ENCODE results near the gene MON1B.

MON1B gene

GRCh38 chr16:77221482-77221881 lies 30.5 kb downstream of the MON1B start:
- no peak overlapping the region for H2BK5ac ChIP-seq (ENCODE audit: low read depth, low read length, poor library complexity, severe bottlenecking)
- H2BK120ac ChIP-seq (ENCODE audit: low read depth, low read length) = no peak overlapping the region
- WGBS = 99% methylated on average over 3 of the region's 4 CpGs
- H3K4me3 ChIP-seq (ENCODE audit: insufficient read depth in 1 of 2, low read depth in 1 of 2, low read length in 2 of 2) = no peak overlapping the region
- H2AK5ac ChIP-seq (ENCODE audit: low read length, severe bottlenecking) = no peak overlapping the region
- H3K27ac ChIP-seq (ENCODE audit: low read length, poor library complexity, severe bottlenecking) = no peak overlapping the region
- H4K91ac ChIP-seq (ENCODE audit: low read length) = no peak overlapping the region
- H2AFZ ChIP-seq (ENCODE audit: low read depth, low read length) = no peak overlapping the region
- no peak overlapping the region for H3K4me2 ChIP-seq (ENCODE audit: low read length, poor library complexity, severe bottlenecking)
- DNase-seq = peak; percentile 40
- no peaks in the 10 kb centered on the region for H3K9me3 ChIP-seq (ENCODE audit: control insufficient read depth, low read length)
- H3K4me1 ChIP-seq (ENCODE audit: control insufficient read depth, insufficient read depth, low read depth, low read length) = no peaks in the 10 kb centered on the region
- H3K18ac ChIP-seq (ENCODE audit: low read depth in 1 of 2, low read length in 2 of 2) = no peak overlapping the region
- H3K27me3 ChIP-seq (ENCODE audit: control insufficient read depth in 1 of 2, insufficient read depth in 1 of 2, low read length in 2 of 2) = peaks cover 0 to 54% of the 10 kb centered on the region in 2 experiments
- no peak overlapping the region for H2BK15ac ChIP-seq (ENCODE audit: low read depth, poor library complexity, severe bottlenecking)
- H4K8ac ChIP-seq (ENCODE audit: low read length) = no peak overlapping the region
- H3K9ac ChIP-seq (ENCODE audit: low read length) = no peak overlapping the region
- H3K36me3 ChIP-seq (ENCODE audit: control insufficient read depth in 1 of 2, insufficient read depth in 2 of 2, low read depth in 1 of 2, low read length in 2 of 2) = no peaks in the 10 kb centered on the region
- no peaks in the 10 kb centered on the region for H3K79me1 ChIP-seq (replicated peaks; ENCODE audit: low read length, poor library complexity, severe bottlenecking)
- H3K4ac ChIP-seq (ENCODE audit: low read depth in 1 of 2, low read length in 2 of 2) = no peak overlapping the region
- H2BK12ac ChIP-seq (ENCODE audit: low read length in 2 of 2) = no peak overlapping the region
- H3K23ac ChIP-seq (ENCODE audit: low read length in 2 of 2) = no peak overlapping the region
- H3K14ac ChIP-seq (ENCODE audit: low read length in 2 of 2) = no peak overlapping the region

DNA sequence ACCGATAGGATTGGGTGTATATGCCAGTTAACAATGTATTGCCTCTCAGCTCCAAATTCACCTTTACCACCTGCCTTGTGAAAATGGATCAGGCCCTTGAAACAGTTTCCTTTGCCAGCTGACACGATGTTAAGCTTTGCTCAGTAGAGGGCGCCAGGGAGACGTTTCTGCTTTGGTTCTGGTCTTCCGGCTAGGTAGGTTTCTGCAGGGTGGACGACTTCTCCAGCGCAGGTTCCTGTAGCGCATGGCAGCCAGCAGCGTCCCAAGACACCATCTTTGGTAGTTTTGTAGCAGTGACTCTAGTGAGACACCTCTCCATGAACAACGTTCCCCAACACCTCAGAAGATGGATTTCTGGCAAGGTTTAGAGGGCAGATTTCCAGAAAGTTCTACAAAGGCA lies 32.2 kb downstream of the MON1B start:
- no peak overlapping the region for H3K27ac ChIP-seq (ENCODE audit: low read length, poor library complexity, severe bottlenecking)
- no peak overlapping the region for H2BK12ac ChIP-seq (ENCODE audit: low read length in 2 of 2)
- 63% methylated on average over 10 of the region's 10 CpGs for WGBS
- H2BK15ac ChIP-seq (ENCODE audit: low read depth, poor library complexity, severe bottlenecking) = no peak overlapping the region
- H3K14ac ChIP-seq (ENCODE audit: low read length in 2 of 2) = no peak overlapping the region
- H3K23ac ChIP-seq (ENCODE audit: low read length in 2 of 2) = no peak overlapping the region
- DNase-seq = no peak
- H4K91ac ChIP-seq (ENCODE audit: low read length) = no peak overlapping the region
- H3K4ac ChIP-seq (ENCODE audit: low read depth in 1 of 2, low read length in 2 of 2) = no peak overlapping the region
- H3K18ac ChIP-seq (ENCODE audit: low read depth in 1 of 2, low read length in 2 of 2) = no peak overlapping the region
- H3K4me3 ChIP-seq (ENCODE audit: insufficient read depth in 1 of 2, low read depth in 1 of 2, low read length in 2 of 2) = no peak overlapping the region
- peaks cover 3 to 53% of the 10 kb centered on the region in 2 experiments for H3K27me3 ChIP-seq (ENCODE audit: control insufficient read depth in 1 of 2, insufficient read depth in 1 of 2, low read length in 2 of 2)
- no peaks in the 10 kb centered on the region for H3K36me3 ChIP-seq (ENCODE audit: control insufficient read depth in 1 of 2, insufficient read depth in 2 of 2, low read depth in 1 of 2, low read length in 2 of 2)
- H2AK5ac ChIP-seq (ENCODE audit: low read length, severe bottlenecking) = no peak overlapping the region
- H2BK5ac ChIP-seq (ENCODE audit: low read depth, low read length, poor library complexity, severe bottlenecking) = no peak overlapping the region
- no peak overlapping the region for H3K4me2 ChIP-seq (ENCODE audit: low read length, poor library complexity, severe bottlenecking)
- no peak overlapping the region for H4K8ac ChIP-seq (ENCODE audit: low read length)
- H3K9me3 ChIP-seq (ENCODE audit: control insufficient read depth, low read length) = no peaks in the 10 kb centered on the region
- H3K4me1 ChIP-seq (ENCODE audit: control insufficient read depth, insufficient read depth, low read depth, low read length) = peaks cover 2% of the 10 kb centered on the region
- H3K79me1 ChIP-seq (replicated peaks; ENCODE audit: low read length, poor library complexity, severe bottlenecking) = no peaks in the 10 kb centered on the region
- H3K9ac ChIP-seq (ENCODE audit: low read length) = no peak overlapping the region
- H2BK120ac ChIP-seq (ENCODE audit: low read depth, low read length) = no peak overlapping the region
- no peak overlapping the region for H2AFZ ChIP-seq (ENCODE audit: low read depth, low read length)

DNA sequence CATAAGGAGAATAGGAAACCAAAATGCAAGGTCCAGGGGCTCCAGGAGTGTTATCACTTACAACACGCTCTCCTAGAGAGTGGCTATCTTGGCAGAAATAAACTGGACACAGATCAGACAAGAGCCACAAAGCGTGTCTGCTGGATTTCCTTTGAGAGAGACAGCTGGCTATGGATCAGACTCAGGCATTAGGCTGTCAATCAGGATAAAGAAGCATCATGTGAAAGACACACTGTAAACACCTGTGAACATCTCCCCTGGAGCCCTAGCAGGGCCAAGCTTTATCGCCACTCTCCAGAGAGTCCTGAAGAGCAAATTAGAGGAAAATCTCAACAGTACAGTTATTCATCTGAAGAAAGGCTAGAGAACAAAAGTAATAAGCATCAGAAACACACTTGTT lies 34.2 kb downstream of the MON1B start:
- Histone ChIP-seq H3K4me1 (ENCODE audit: control insufficient read depth, insufficient read depth, low read depth, low read length) (peaks cover 2% of the 10 kb centered on the region), H4K91ac (ENCODE audit: low read length) (no peak overlapping the region), H3K14ac (ENCODE audit: low read length in 2 of 2) (no peak overlapping the region), H2BK120ac (ENCODE audit: low read depth, low read length) (no peak overlapping the region), H3K23ac (ENCODE audit: low read length in 2 of 2) (no peak overlapping the region), H3K4me3 (ENCODE audit: insufficient read depth in 1 of 2, low read depth in 1 of 2, low read length in 2 of 2) (no peak overlapping the region), H3K9ac (ENCODE audit: low read length) (no peak overlapping the region), H3K9me3 (ENCODE audit: control insufficient read depth, low read length) (no peaks in the 10 kb centered on the region), H3K27me3 (ENCODE audit: control insufficient read depth in 1 of 2, insufficient read depth in 1 of 2, low read length in 2 of 2) (peaks cover 7 to 48% of the 10 kb centered on the region in 2 experiments), H2AFZ (ENCODE audit: low read depth, low read length) (no peak overlapping the region), H2AK5ac (ENCODE audit: low read length, severe bottlenecking) (no peak overlapping the region), H3K18ac (ENCODE audit: low read depth in 1 of 2, low read length in 2 of 2) (no peak overlapping the region), H2BK12ac (ENCODE audit: low read length in 2 of 2) (no peak overlapping the region), H4K8ac (ENCODE audit: low read length) (no peak overlapping the region), H3K4me2 (ENCODE audit: low read length, poor library complexity, severe bottlenecking) (no peak overlapping the region), H3K36me3 (ENCODE audit: control insufficient read depth in 1 of 2, insufficient read depth in 2 of 2, low read depth in 1 of 2, low read length in 2 of 2) (no peaks in the 10 kb centered on the region), H2BK15ac (ENCODE audit: low read depth, poor library complexity, severe bottlenecking) (no peak overlapping the region), H3K27ac (ENCODE audit: low read length, poor library complexity, severe bottlenecking) (no peak overlapping the region), H2BK5ac (ENCODE audit: low read depth, low read length, poor library complexity, severe bottlenecking) (no peak overlapping the region), H3K4ac (ENCODE audit: low read depth in 1 of 2, low read length in 2 of 2) (no peak overlapping the region), H3K79me1 (replicated peaks; ENCODE audit: low read length, poor library complexity, severe bottlenecking) (no peaks in the 10 kb centered on the region)
- 100% methylated on average over 2 of the region's 3 CpGs for WGBS
- no peak for DNase-seq

DNA sequence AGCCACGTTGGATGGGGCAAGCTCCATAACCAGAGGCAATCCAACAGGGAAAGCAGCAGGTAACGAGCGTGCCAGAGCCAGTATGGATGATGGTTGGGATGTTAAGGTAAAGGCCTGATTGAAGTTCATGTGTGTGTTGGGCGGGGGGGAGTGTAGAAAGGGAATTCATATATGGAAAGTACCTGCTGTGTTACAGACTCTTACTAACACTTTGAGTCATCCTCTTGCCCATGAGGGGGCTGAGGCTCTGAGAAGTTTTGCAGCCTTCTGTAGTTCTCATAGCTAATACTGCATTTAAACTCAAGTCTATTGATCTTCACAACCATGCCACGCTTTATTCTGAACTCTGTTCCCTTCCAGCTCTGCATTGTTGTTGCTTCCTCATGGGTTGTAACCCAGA lies 36.8 kb downstream of the MON1B start:
- Histone ChIP-seq H3K27ac (ENCODE audit: low read length, poor library complexity, severe bottlenecking) (no peak overlapping the region), H3K18ac (ENCODE audit: low read depth in 1 of 2, low read length in 2 of 2) (no peak overlapping the region), H3K4me1 (ENCODE audit: control insufficient read depth, insufficient read depth, low read depth, low read length) (peaks cover 2% of the 10 kb centered on the region), H3K14ac (ENCODE audit: low read length in 2 of 2) (no peak overlapping the region), H2AK5ac (ENCODE audit: low read length, severe bottlenecking) (no peak overlapping the region), H3K36me3 (ENCODE audit: control insufficient read depth in 1 of 2, insufficient read depth in 2 of 2, low read depth in 1 of 2, low read length in 2 of 2) (no peaks in the 10 kb centered on the region), H3K4me3 (ENCODE audit: insufficient read depth in 1 of 2, low read depth in 1 of 2, low read length in 2 of 2) (no peak overlapping the region), H4K91ac (ENCODE audit: low read length) (no peak overlapping the region), H2BK120ac (ENCODE audit: low read depth, low read length) (no peak overlapping the region), H2BK5ac (ENCODE audit: low read depth, low read length, poor library complexity, severe bottlenecking) (no peak overlapping the region), H3K23ac (ENCODE audit: low read length in 2 of 2) (no peak overlapping the region), H3K4me2 (ENCODE audit: low read length, poor library complexity, severe bottlenecking) (no peak overlapping the region), H3K9ac (ENCODE audit: low read length) (no peak overlapping the region), H4K8ac (ENCODE audit: low read length) (no peak overlapping the region), H2BK12ac (ENCODE audit: low read length in 2 of 2) (no peak overlapping the region), H3K4ac (ENCODE audit: low read depth in 1 of 2, low read length in 2 of 2) (no peak overlapping the region), H3K9me3 (ENCODE audit: control insufficient read depth, low read length) (no peaks in the 10 kb centered on the region), H2BK15ac (ENCODE audit: low read depth, poor library complexity, severe bottlenecking) (no peak overlapping the region), H3K79me1 (replicated peaks; ENCODE audit: low read length, poor library complexity, severe bottlenecking) (no peaks in the 10 kb centered on the region), H3K27me3 (ENCODE audit: control insufficient read depth in 1 of 2, insufficient read depth in 1 of 2, low read length in 2 of 2) (peaks cover 7 to 37% of the 10 kb centered on the region in 2 experiments), H2AFZ (ENCODE audit: low read depth, low read length) (no peak overlapping the region)
- no peak for DNase-seq
- WGBS = 91% methylated on average over 4 of the region's 5 CpGs

All from mesenchymal stem cell (in vitro differentiated cells and primary cell).